H1 (cell line): ENCODE data around the gene RPSA. TPM values are rescaled to one million over a fixed set of nuclear protein-coding genes. Genes with fewer than 3 reads are reported as not detected.
A peak's percentile ranks its signal among the peaks of the same experiment; 100 is the strongest.

Source experiments
- ASH2L ChIP-seq: fragments of 200-600, 300-600 bp; sonication (generic); IDR thresholded peaks from one replicate; pipeline ENCODE4 v1.7.1; 2017; ENCODE audit warnings: low read length
- ATF3 ChIP-seq: IDR thresholded peaks from 2 replicates; pipeline ENCODE4 v1.6.1; 2011; ENCODE audit warnings: low read depth, mild to moderate bottlenecking, low read length; ENCODE audit not compliant: insufficient read depth
- CTBP2 ChIP-seq: IDR thresholded peaks from 2 replicates; pipeline ENCODE4 v1.7.0; 2011; ENCODE audit warnings: borderline replicate concordance, mild to moderate bottlenecking, moderate library complexity, mixed read lengths, low read length; ENCODE audit not compliant: insufficient read depth, insufficient read length
- CTCF ChIP-seq, 3 experiments: IDR thresholded peaks; 1 replicate in 2 of 3; 2 replicates in 1 of 3; pipeline versions ENCODE4 v1.5.1 to v1.6.1; 2011; ENCODE audit warnings: low read length in 3 of 3, mild to moderate bottlenecking in 3 of 3, inconsistent platforms in 2 of 3, low read depth in 1 of 3, moderate library complexity in 1 of 3; ENCODE audit not compliant: insufficient read depth in 1 of 3; ENCODE audit errors: control extremely low read depth in 1 of 3
- EZH2 ChIP-seq: fragments of 200-600 bp; sonication (generic); IDR thresholded peaks from 2 replicates; pipeline ENCODE4 v1.7.1; 2012; ENCODE audit warnings: low read depth, mild to moderate bottlenecking, moderate library complexity, low read length, inconsistent platforms; ENCODE audit not compliant: severe bottlenecking
- GTF2F1 ChIP-seq: IDR thresholded peaks from 2 replicates; pipeline ENCODE4 v1.6.1; 2012; ENCODE audit warnings: low read depth, low read length, improper control_type of control experiment, borderline replicate concordance
- JUND ChIP-seq: IDR thresholded peaks from 2 replicates; pipeline ENCODE4 v1.6.1; 2011; ENCODE audit warnings: mild to moderate bottlenecking, improper control_type of control experiment, low read length
- KDM4A ChIP-seq: IDR thresholded peaks from one replicate; pipeline ENCODE4 v1.7.1; 2012; ENCODE audit warnings: low read depth, mild to moderate bottlenecking, moderate library complexity, low read length, inconsistent platforms; ENCODE audit not compliant: severe bottlenecking
- KDM5A ChIP-seq: fragments of 200-600 bp; IDR thresholded peaks from 2 replicates; pipeline ENCODE4 v1.7.1; 2012; ENCODE audit warnings: mild to moderate bottlenecking, low read length, inconsistent platforms, mixed read lengths
- POLR2A ChIP-seq, 2 experiments: IDR thresholded peaks; 1 replicate in 1 of 2; 2 replicates in 1 of 2; pipeline ENCODE4 v1.6.1; 2011; ENCODE audit warnings: low read depth in 2 of 2, low read length in 2 of 2, mild to moderate bottlenecking in 2 of 2; ENCODE audit errors: control extremely low read depth in 1 of 2
- RBBP5 ChIP-seq: IDR thresholded peaks from 2 replicates; pipeline ENCODE4 v1.7.1; 2012; ENCODE audit warnings: low read depth, mild to moderate bottlenecking, inconsistent platforms, low read length, moderate library complexity, borderline replicate concordance
- RFX5 ChIP-seq: IDR thresholded peaks from 2 replicates; pipeline ENCODE4 v1.6.1; 2011; ENCODE audit warnings: low read depth, low read length, improper control_type of control experiment, borderline replicate concordance
- RNF2 ChIP-seq: fragments of 200-900, 300-1000 bp; sonication (generic); IDR thresholded peaks from 2 replicates; pipeline ENCODE4 v1.7.1; 2016; ENCODE audit warnings: borderline replicate concordance, low read depth, mild to moderate bottlenecking, antibody characterized with exemption, low read length; ENCODE audit not compliant: poor library complexity, severe bottlenecking; ENCODE audit errors: missing control alignments
- SP1 ChIP-seq: IDR thresholded peaks from 2 replicates; pipeline ENCODE4 v1.6.1; 2011; ENCODE audit warnings: low read depth, low read length
- SP4 ChIP-seq: IDR thresholded peaks from 2 replicates; pipeline ENCODE4 v1.6.1; 2012; ENCODE audit warnings: low read length, inconsistent platforms
- SRF ChIP-seq: IDR thresholded peaks from 2 replicates; pipeline ENCODE4 v1.6.1; 2011; ENCODE audit warnings: mild to moderate bottlenecking, low read depth, low read length, moderate library complexity
- TAF7 ChIP-seq: optimal IDR thresholded peaks from 2 replicates; pipeline ENCODE3; 2011; ENCODE audit warnings: low read depth, mild to moderate bottlenecking, inconsistent platforms, low read length, moderate library complexity, borderline replicate concordance
- TEAD4 ChIP-seq: IDR thresholded peaks from 2 replicates; pipeline ENCODE4 v1.6.1; 2012; ENCODE audit warnings: low read depth, low read length, inconsistent platforms, mixed read lengths
- ZNF274 ChIP-seq: IDR thresholded peaks from 2 replicates; pipeline ENCODE4 v1.7.0; 2012; ENCODE audit warnings: low read length, borderline replicate concordance; ENCODE audit errors: extremely low read depth
- polyA plus RNA-seq, 7 experiments: library from polyadenylated mRNA; depleted of rRNA in 3 of 7; stranded (reverse) in 5 of 7; unstranded in 2 of 7; fragments of >200 nt in 5 of 7; fragments of 200-250 nt in 2 of 7; gene quantifications; 1 replicate in 5 of 7; 2 replicates in 1 of 7; 4 replicates in 1 of 7; pipeline versions ENCODE4 v1.2.1 to v1.2.3, GENCODE V29; 2011 to 2013; ENCODE audit warnings: missing spikeins in 2 of 7, mixed read lengths in 2 of 7
- total RNA-seq: library from RNA; stranded (reverse); fragmentation: NEBNext Ultra II Directional; extraction: Animal tissue kit (Norgen Biotek cat#: 25700); gene quantifications from 2 replicates; pipeline ENCODE4 v1.2.1, GENCODE V29; 2021

RPSA gene
- total and polyA plus RNA-seq, 2 of the 8 experiments (the other 6 are each of a cell fraction or from before 2014, with no cell fraction given) = 2,661 to 7,468 TPM

DNA sequence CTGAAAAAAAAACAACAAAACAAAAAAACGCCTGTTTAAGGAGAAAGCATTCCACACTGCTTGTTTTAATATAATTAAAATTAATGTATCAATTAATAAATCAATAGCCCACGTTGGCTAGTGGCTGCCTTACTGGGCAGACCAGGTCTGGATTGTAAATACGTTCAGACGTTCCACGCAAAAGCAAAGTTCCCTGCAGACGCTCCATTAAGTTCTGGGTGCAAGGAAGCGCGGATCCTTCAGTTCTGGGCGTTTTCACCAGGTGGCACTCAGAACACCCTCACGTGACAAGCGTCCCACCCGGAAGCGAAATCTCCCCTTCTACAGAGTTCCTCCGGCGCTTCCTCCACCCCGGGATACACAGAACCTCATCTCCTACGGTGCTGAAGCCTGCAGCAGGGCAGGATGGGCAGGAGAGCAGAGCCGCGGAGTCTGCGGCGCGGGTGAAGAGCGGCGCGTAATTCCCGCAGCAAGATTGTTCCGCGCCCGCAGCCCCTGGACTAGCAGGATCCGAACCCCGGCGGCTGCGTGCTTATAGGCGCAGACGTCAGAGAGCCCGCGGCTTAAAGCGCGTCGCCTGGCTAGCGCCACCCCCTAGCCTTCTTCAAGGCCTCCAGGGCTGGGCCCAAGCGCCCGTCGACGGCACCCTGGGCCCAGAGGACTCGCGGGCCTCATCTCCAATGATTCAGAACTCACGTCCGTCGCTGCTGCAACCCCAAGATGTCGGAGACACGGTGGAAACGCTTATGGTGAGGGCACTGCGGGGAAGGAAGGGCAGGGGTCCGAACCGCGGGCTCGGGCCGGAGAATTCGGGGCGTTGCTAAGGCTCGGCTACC is 23.3 kb upstream of the RPSA start, which contains the start of gene SLC25A38 (continued):
- TF ChIP-seq ZNF274 (no peak), RBBP5 (no peak), EZH2 (no peak), RNF2 (no peak), ASH2L (peak; percentile 82), POLR2A (IDR thresholded peaks at IDR 0.05; ENCODE audit: control extremely low read depth in 1 of 2, low read depth in 2 of 2, low read length in 2 of 2) (peak in 1 of 2 experiments; percentile 44; a peak in 2 of 3 replicates), SP4 (0 out of 2 replicates have a peak, but pooled peaks have one; percentile 4), GTF2F1 (peak; percentile 13; the same call in 1 of the 2 replicates), CTBP2 (no peak), SRF (no peak), ATF3 (peak; percentile 82), TEAD4 (no peak), TAF7 (peak; percentile 48), CTCF (IDR thresholded peaks at IDR 0.05; ENCODE audit: control extremely low read depth in 1 of 3, insufficient read depth in 1 of 3, low read depth in 1 of 3, low read length in 3 of 3) (peak in 2 of 3 experiments; percentile 40 to 44; a peak in 2 of 4 replicates), RFX5 (no peak), KDM5A (0 out of 2 replicates have a peak, but pooled peaks have one; percentile 15), JUND (no peak), SP1 (no peak), KDM4A (peak; percentile 38)
